Activated B cell treated with CpG ODN at 0.5 μM for 24 hours (primary cell): ENCODE measurements around the gene CDC27. TPM values are rescaled to one million over a fixed set of nuclear protein-coding genes. Genes with fewer than 3 reads are reported as not detected.
"Not testable (repeated sequence)": the region's sequence is repeated elsewhere in the genome, so short reads cannot be mapped to it uniquely, and the experiment has no call there.

Experiments
- ATAC-seq: fragments of 200-7000 bp; cut with Tn5 transposase; one replicate; pipeline ENCODE4 v1.10.0; 2021; ENCODE audit warnings: low read depth, mild to moderate bottlenecking, moderate library complexity
- CTCF ChIA-PET: fragments of 350-600 bp; sonication (Branson Sonifier 250); formaldehyde crosslinking; loops from one replicate; lab custom pipeline; 2021; ENCODE audit warnings: antibody characterized with exemption; lab: Charles Lee
- POLR2A ChIA-PET: fragments of 350-600 bp; sonication (Branson Sonifier 250); formaldehyde crosslinking; loops from one replicate; lab custom pipeline; 2021; ENCODE audit warnings: antibody characterized with exemption; lab: Charles Lee
- DNase-seq: peaks from one replicate; pipeline ENCODE4 v3.0.0; 2022
- H3K27ac Mint-ChIP-seq: one replicate; pipeline ENCODE4 v1.8.0; 2020; ENCODE audit warnings: mixed read lengths
- H3K27me3 Mint-ChIP-seq: one replicate; pipeline ENCODE4 v1.8.0; 2021; ENCODE audit warnings: mixed read lengths
- H3K36me3 Mint-ChIP-seq: one replicate; pipeline ENCODE4 v1.8.0; 2021; ENCODE audit warnings: low read depth, mixed read lengths
- H3K4me1 Mint-ChIP-seq: one replicate; pipeline ENCODE4 v1.8.0; 2021; ENCODE audit warnings: mixed read lengths
- H3K4me3 Mint-ChIP-seq: one replicate; pipeline ENCODE4 v1.8.0; 2020; ENCODE audit warnings: mild to moderate bottlenecking, mixed read lengths
- H3K9me3 Mint-ChIP-seq: one replicate; pipeline ENCODE4 v1.8.0; 2020; ENCODE audit warnings: mixed read lengths
- intact Hi-C: fragments of 100-400 bp; cut with micrococcal nuclease; formaldehyde crosslinking; loops from one replicate; pipeline ENCODE4 v1.15.1; 2024
- total RNA-seq: library from RNA; stranded (reverse); gene quantifications from 2 replicates; pipeline ENCODE4 v1.2.3, GENCODE V29; 2022
- TF ChIP-seq, protein P1 (sequence below): fragments of 200-600 bp; IDR thresholded peaks from one replicate; pipeline ENCODE4 v1.8.0; 2022; ENCODE audit warnings: antibody characterized with exemption, mild to moderate bottlenecking

CDC27 gene
- total RNA-seq, 1 donor from 2014 or later, result 72.5 TPM

DNA sequence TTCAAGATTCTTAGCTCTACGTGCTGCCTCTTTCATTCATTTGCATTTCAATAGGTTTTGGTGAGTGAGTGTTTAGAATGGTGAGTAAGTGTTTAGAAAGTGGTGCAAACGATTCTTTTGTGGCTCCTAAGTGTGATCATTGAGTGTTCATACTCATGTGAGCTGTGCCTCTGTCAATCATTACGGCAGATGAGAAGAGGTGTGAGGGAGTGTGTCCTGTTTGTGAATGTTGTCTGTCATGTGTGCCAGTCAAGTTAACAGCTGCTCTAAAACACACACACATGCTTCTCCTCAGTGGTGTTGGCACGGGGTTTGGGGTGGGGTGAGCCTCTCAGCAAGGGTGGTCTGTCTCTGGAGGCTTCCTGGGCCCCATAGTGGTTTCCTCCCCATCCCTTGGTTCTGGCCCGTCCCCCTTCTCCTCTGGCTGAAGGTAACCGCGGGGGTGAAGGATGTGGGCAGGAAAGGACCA lies 31.5 kb upstream of the CDC27 start:
- Mint-ChIP-seq H3K4me3 (peak overlapping the region; percentile 11), H3K9me3 (peaks cover 6% of the 10 kb centered on the region), H3K36me3 (no peaks in the 10 kb centered on the region), H3K27ac (no peak overlapping the region), H3K4me1 (peaks cover 41% of the 10 kb centered on the region), H3K27me3 (no peaks in the 10 kb centered on the region)
- POLR2A ChIA-PET, result interaction anchor here (0.9 to 1.3 kb wide), 5 partner anchors 9 to 103 kb away, joined by 3 to 5 read pairs (median 4); partner anchors contain the start of genes EFCAB13 and MYL4
- peak; percentile 34 for ATAC-seq
- DNase-seq, result no peak
- CTCF ChIA-PET, result interaction anchor here (0.9 to 1.4 kb wide), 6 partner anchors 8 to 279 kb away, joined by 3 to 6 read pairs (median 3); no protein-coding TSS in a partner anchor
- intact Hi-C loops, result no loop called here
- TF ChIP-seq, protein P1, sequence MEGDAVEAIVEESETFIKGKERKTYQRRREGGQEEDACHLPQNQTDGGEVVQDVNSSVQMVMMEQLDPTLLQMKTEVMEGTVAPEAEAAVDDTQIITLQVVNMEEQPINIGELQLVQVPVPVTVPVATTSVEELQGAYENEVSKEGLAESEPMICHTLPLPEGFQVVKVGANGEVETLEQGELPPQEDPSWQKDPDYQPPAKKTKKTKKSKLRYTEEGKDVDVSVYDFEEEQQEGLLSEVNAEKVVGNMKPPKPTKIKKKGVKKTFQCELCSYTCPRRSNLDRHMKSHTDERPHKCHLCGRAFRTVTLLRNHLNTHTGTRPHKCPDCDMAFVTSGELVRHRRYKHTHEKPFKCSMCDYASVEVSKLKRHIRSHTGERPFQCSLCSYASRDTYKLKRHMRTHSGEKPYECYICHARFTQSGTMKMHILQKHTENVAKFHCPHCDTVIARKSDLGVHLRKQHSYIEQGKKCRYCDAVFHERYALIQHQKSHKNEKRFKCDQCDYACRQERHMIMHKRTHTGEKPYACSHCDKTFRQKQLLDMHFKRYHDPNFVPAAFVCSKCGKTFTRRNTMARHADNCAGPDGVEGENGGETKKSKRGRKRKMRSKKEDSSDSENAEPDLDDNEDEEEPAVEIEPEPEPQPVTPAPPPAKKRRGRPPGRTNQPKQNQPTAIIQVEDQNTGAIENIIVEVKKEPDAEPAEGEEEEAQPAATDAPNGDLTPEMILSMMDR, result no peak

DNA sequence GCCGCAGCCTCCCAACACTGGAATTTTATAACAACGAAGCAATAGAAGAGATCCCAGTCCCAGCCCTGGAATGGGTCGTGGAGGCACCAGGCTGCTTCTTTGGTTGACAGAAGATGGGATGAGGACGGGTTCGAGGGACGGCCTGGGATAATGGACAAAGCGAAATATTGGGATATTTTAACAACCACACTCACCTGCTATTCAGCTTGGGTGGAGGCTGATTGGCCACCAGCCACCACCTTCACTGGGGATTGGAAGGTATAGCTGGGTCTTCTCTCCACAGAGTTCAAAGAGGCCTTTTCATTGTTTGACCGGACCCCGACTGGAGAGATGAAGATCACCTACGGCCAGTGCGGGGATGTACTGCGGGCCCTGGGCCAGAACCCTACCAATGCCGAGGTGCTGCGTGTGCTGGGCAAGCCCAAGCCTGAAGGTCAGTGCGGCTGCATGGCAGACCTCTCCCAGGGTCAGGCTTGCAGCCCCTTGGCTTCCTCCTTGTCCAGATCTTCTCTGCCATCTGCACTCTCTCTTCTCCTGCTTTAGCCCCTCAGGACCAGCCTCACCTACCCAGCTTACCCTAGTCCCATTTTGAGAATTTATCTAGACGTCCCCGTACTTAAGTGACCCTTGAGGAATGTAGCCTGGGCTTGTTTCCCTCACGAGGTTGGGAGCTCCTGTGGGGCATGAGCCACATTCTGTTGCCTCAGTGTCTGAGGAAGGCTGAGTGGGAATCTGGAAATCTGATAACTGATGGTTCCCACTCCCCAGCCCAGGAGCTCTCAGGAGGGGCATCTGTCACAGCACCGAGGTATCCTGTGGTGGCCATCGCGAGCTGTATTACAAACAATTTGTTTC lies 30.8 kb upstream of the CDC27 start:
- POLR2A ChIA-PET, result interaction anchor here (0.9 to 1.3 kb wide), 3 partner anchors 9 to 104 kb away, joined by 4 to 5 read pairs (median 4); partner anchors contain the start of gene EFCAB13
- ATAC-seq, result no peak
- Mint-ChIP-seq H3K9me3 (peaks cover 6% of the 10 kb centered on the region), H3K27ac (no peak overlapping the region), H3K4me3 (no peak overlapping the region), H3K27me3 (no peaks in the 10 kb centered on the region), H3K36me3 (no peaks in the 10 kb centered on the region), H3K4me1 (peaks cover 41% of the 10 kb centered on the region)
- TF ChIP-seq, protein P1, result no peak
- no peak for DNase-seq
- CTCF ChIA-PET, result interaction anchor here (0.7 to 1.4 kb wide), 6 partner anchors 9 to 279 kb away, joined by 3 to 6 read pairs (median 3); no protein-coding TSS in a partner anchor
- intact Hi-C loops, result no loop called here

DNA sequence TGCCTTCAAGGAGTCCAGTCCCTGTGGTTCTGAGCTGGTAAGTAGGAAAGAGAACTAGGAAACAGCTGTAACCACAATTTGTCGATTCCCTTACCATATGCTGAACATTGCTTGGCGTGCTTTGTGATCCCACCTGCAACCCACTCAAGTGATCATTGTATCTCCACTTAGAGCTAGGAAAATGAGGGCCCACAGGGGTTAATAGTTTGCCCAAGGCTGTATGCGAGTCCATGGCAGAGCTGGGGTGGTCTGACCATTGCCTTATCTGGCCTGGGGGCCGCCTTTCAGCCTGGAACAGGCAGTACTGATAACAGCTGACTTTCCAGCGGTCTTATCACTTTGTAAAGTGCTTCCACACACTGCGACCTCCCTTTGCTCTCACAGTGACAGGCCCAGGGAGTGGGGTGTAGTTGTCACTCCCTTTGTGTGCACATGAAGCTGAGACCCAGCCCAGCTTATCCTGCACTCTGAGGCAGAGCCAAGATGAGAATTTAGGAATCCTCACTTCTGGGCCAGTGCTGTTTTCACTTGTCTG lies 29.9 kb upstream of the CDC27 start:
- H3K9me3 Mint-ChIP-seq, result peaks cover under 1% of the 10 kb centered on the region
- H3K27ac Mint-ChIP-seq, result no peak overlapping the region
- H3K4me1 Mint-ChIP-seq, result peaks cover 41% of the 10 kb centered on the region
- intact Hi-C loops, result loop anchor here (1.0 kb wide), 1 partner anchor 14 kb away; no protein-coding TSS in a partner anchor
- DNase-seq (no peak), ATAC-seq (peak; percentile 37)
- ChIA-PET CTCF (interaction anchor here (0.7 kb wide), 1 partner anchor 10 kb away, joined by 3 read pairs; no protein-coding TSS in a partner anchor), POLR2A (interaction anchor here (0.6 to 0.9 kb wide), 3 partner anchors 12 to 64 kb away, joined by 3 read pairs; no protein-coding TSS in a partner anchor)
- TF ChIP-seq, protein P1, result no peak
- H3K36me3 Mint-ChIP-seq, result no peaks in the 10 kb centered on the region
- H3K27me3 Mint-ChIP-seq, result no peaks in the 10 kb centered on the region
- H3K4me3 Mint-ChIP-seq, result no peak overlapping the region

DNA sequence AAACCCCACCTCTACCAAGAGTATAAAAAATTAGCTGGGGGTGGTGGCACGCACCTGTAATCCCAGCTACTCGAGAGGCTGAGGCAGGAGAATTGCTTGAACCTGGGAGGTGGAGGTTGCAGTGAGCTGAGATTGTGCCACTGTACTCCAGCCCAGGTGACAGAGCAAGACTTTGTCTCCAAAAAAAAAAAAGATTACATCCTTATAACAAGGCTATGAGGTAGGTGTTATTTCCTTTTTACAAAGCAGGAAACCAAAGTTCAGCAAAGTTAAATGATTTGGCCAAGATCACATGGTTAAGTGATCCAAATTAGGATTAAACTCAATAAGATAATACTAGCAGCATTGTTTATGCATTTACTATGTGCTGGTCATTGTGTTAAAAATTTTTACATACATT lies 28.2 kb upstream of the CDC27 start:
- H3K9me3 Mint-ChIP-seq, DNase-seq, ATAC-seq, H3K4me3 Mint-ChIP-seq, intact Hi-C loops, H3K36me3 Mint-ChIP-seq, H3K27ac Mint-ChIP-seq, H3K27me3 Mint-ChIP-seq: not testable (repeated sequence)
- ChIA-PET POLR2A (interaction anchor here (0.7 kb wide), 4 partner anchors 9 to 78 kb away, joined by 3 to 4 read pairs (median 4); no protein-coding TSS in a partner anchor), CTCF (interaction anchor here (1.3 kb wide), 1 partner anchor 98 kb away, joined by 4 read pairs; no protein-coding TSS in a partner anchor)
- peaks cover 47% of the 10 kb centered on the region for H3K4me1 Mint-ChIP-seq

DNA sequence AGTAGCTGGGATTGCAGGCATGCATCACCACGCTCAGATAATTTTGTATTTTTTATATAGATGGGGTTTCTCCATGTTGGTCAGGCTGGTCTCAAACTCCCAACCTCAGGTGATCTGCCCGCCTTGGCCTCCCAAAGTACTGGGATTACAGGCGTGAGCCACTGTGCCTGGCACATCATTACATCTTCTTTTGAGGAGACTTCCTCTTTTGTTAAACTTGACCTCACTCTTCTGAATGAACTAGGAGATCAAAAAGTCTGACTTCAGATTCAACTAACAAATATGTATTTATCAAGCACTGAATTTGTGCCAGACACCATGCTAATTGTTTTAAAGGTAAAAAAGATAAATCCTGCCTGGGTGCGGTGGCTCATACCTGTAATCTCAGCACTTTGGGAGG lies 27.7 kb upstream of the CDC27 start:
- ATAC-seq, H3K27me3 Mint-ChIP-seq, intact Hi-C loops, H3K9me3 Mint-ChIP-seq, H3K27ac Mint-ChIP-seq, DNase-seq, H3K36me3 Mint-ChIP-seq, H3K4me3 Mint-ChIP-seq: not testable (repeated sequence)
- peaks cover 47% of the 10 kb centered on the region for H3K4me1 Mint-ChIP-seq
- CTCF ChIA-PET, result interaction anchor here (1.3 kb wide), 1 partner anchor 99 kb away, joined by 4 read pairs; no protein-coding TSS in a partner anchor
- POLR2A ChIA-PET, result interaction anchor here (0.7 kb wide), 3 partner anchors 9 to 18 kb away, joined by 3 to 4 read pairs (median 4); no protein-coding TSS in a partner anchor
